HCT116 (cell line): ENCODE results near the gene UBTD1. TPM values are rescaled to one million over a fixed set of nuclear protein-coding genes. Genes with fewer than 3 reads are reported as not detected.

Experiments used
- ATAC-seq: fragments of 200-7000 bp; cut with Tn5 transposase; 2 replicates; pipeline ENCODE4 v1.9.1; 2020; ENCODE audit warnings: mild to moderate bottlenecking, moderate library complexity
- BruUV-seq: library from RNA; stranded (reverse); fragments of 400-500 nt; replicated peaks from 2 replicates; lab custom pipeline; 2021; lab: Mats Ljungman, UMichigan
- CTCF ChIA-PET: fragments of 300-600 bp; sonication (Branson Sonifier 250); formaldehyde crosslinking; loops from one replicate; lab custom pipeline; 2021; ENCODE audit warnings: antibody characterized with exemption; lab: Charles Lee
- POLR2A ChIA-PET: fragments of 300-600, 350-600 bp; sonication (Branson Sonifier 250); formaldehyde crosslinking; loops from one replicate; lab custom pipeline; 2021; ENCODE audit warnings: antibody characterized with exemption; lab: Charles Lee
- RAD21 ChIA-PET, 2 experiments: fragments of 300-600 bp; sonication (Branson Sonifier 250); formaldehyde crosslinking; loops; one replicate each; lab custom pipeline; 2023; ENCODE audit warnings: low total read pairs in 2 of 2; ENCODE audit not compliant: uncharacterized antibody in 2 of 2, unreplicated experiment in 2 of 2, low non-redundant PET in 1 of 2; lab: Charles Lee
- DNase-seq: peaks from one replicate; pipeline ENCODE4 v3.0.0-alpha.2; 2010; ENCODE audit warnings: low read depth, low spot score
- H2AFZ ChIP-seq: fragments of 200-600 bp; shearing (Covaris generic), sonication (generic); 2 replicates; pipeline ENCODE4 v1.6.1; 2017; ENCODE audit warnings: low read depth, mixed run types, mixed read lengths, antibody characterized with exemption, low read length; ENCODE audit not compliant: poor library complexity, severe bottlenecking
- H3K27ac ChIP-seq: 2 replicates; pipeline ENCODE4 v1.5.1; 2012; ENCODE audit warnings: low read depth, low read length
- H3K27me3 ChIP-seq: fragments of 200-600 bp; sonication (generic); 2 replicates; pipeline ENCODE4 v1.6.1; 2016; ENCODE audit warnings: mixed run types, low read length, mixed read lengths; ENCODE audit not compliant: insufficient read depth
- H3K36me3 ChIP-seq, 2 experiments: fragments of 200-500 bp in 1 of 2; fragments of 200-600 bp in 1 of 2; sonication (Bioruptor generic) in 1 of 2; sonication (generic) in 1 of 2; 2 replicates each; pipeline versions ENCODE4 v1.5.1 to v1.6.1; 2014 to 2016; ENCODE audit warnings: low read length in 2 of 2, inconsistent platforms in 1 of 2, mixed read lengths in 1 of 2, mixed run types in 1 of 2; ENCODE audit not compliant: insufficient read depth in 2 of 2, control insufficient read depth in 1 of 2
- H3K4me1 ChIP-seq, 2 experiments: fragments of 200-600 bp in 1 of 2; sonication (generic) in 1 of 2; 2 replicates each; pipeline versions ENCODE4 v1.5.1 to v1.6.1; 2012 to 2017; ENCODE audit warnings: low read length in 2 of 2, inconsistent platforms in 1 of 2, mild to moderate bottlenecking in 1 of 2, mixed read lengths in 1 of 2, mixed run types in 1 of 2, moderate library complexity in 1 of 2; ENCODE audit not compliant: insufficient read depth in 2 of 2, control insufficient read depth in 1 of 2
- H3K4me2 ChIP-seq: fragments of 200-600 bp; sonication (generic); 2 replicates; pipeline ENCODE4 v1.6.1; 2017; ENCODE audit warnings: mixed run types, low read length, mixed read lengths
- H3K4me3 ChIP-seq, 2 experiments: fragments of 200-600 bp in 1 of 2; sonication (generic) in 1 of 2; replicated peaks in 1 of 2; 2 replicates each; pipeline ENCODE4 v1.5.1; 2011 to 2016; ENCODE audit warnings: low read length in 2 of 2, control low read depth in 1 of 2, low read depth in 1 of 2, mild to moderate bottlenecking in 1 of 2, mixed read lengths in 1 of 2, mixed run types in 1 of 2
- H3K79me2 ChIP-seq: fragments of 200-600 bp; sonication (generic); 2 replicates; pipeline ENCODE4 v1.6.1; 2017; ENCODE audit warnings: mild to moderate bottlenecking, mixed run types, low read length, moderate library complexity, mixed read lengths; ENCODE audit not compliant: insufficient read depth
- H3K9ac ChIP-seq: fragments of 200-600 bp; sonication (generic); 2 replicates; pipeline ENCODE4 v1.6.1; 2016; ENCODE audit warnings: low read length, mixed read lengths
- H3K9me2 ChIP-seq: fragments of 200-600 bp; sonication (generic), shearing (Covaris generic); 2 replicates; pipeline ENCODE4 v1.6.1; 2017; ENCODE audit warnings: mixed run types, mild to moderate bottlenecking, moderate library complexity; ENCODE audit not compliant: insufficient read depth
- H3K9me3 ChIP-seq, 2 experiments: fragments of 200-500 bp in 1 of 2; fragments of 200-600 bp in 1 of 2; sonication (Bioruptor generic) in 1 of 2; sonication (generic) in 1 of 2; 2 replicates each; pipeline ENCODE4 v1.6.1; 2014 to 2017; ENCODE audit warnings: low read length in 2 of 2, mixed read lengths in 2 of 2, inconsistent platforms in 1 of 2, low read depth in 1 of 2, mild to moderate bottlenecking in 1 of 2, mixed run types in 1 of 2, moderate library complexity in 1 of 2; ENCODE audit not compliant: control insufficient read depth in 1 of 2, insufficient read depth in 1 of 2
- H4K20me1 ChIP-seq: fragments of 200-600 bp; sonication (generic), shearing (Covaris generic); 2 replicates; pipeline ENCODE4 v1.6.1; 2017; ENCODE audit warnings: mixed run types, mild to moderate bottlenecking, moderate library complexity; ENCODE audit not compliant: insufficient read depth
- CEBPB ChIP-seq: IDR thresholded peaks from 2 replicates; pipeline ENCODE4 v1.6.1; 2012; ENCODE audit warnings: low read depth
- EGR1 ChIP-seq: IDR thresholded peaks from 2 replicates; pipeline ENCODE4 v1.6.1; 2012; ENCODE audit warnings: low read depth
- FOSL1 ChIP-seq: IDR thresholded peaks from 2 replicates; pipeline ENCODE4 v1.6.1; 2012; ENCODE audit warnings: low read depth
- POLR2A ChIP-seq: IDR thresholded peaks from 2 replicates; pipeline ENCODE4 v1.7.0; 2011; ENCODE audit warnings: borderline replicate concordance; ENCODE audit not compliant: insufficient read depth, insufficient read length; ENCODE audit errors: extremely low read depth
- POLR2AphosphoS5 ChIP-seq: IDR thresholded peaks from 2 replicates; pipeline ENCODE4 v1.6.1; 2011; ENCODE audit warnings: mild to moderate bottlenecking, low read depth, low read length, moderate library complexity
- YY1 ChIP-seq: IDR thresholded peaks from 2 replicates; pipeline ENCODE4 v1.6.1; 2011; ENCODE audit warnings: low read length, low read depth, moderate library complexity, mild to moderate bottlenecking; ENCODE audit not compliant: insufficient replicate concordance; ENCODE audit errors: extremely low read depth
- ZBTB33 ChIP-seq: IDR thresholded peaks from 2 replicates; pipeline ENCODE4 v1.6.1; 2011; ENCODE audit warnings: mild to moderate bottlenecking, low read length, moderate library complexity; ENCODE audit not compliant: insufficient replicate concordance; ENCODE audit errors: extremely low read depth
- ZFX ChIP-seq: fragments of 450-650 bp; IDR thresholded peaks from 2 replicates; pipeline ENCODE4 v1.6.1; 2017
- ZNF274 ChIP-seq: fragments of 200-500 bp; sonication (Bioruptor generic); IDR thresholded peaks from 2 replicates; pipeline ENCODE4 v1.6.1; 2014; ENCODE audit warnings: mild to moderate bottlenecking, low read depth, low read length, inconsistent platforms
- intact Hi-C: fragments of 100-400 bp; cut with micrococcal nuclease; formaldehyde crosslinking; loops from 2 replicates; pipeline ENCODE4 v1.10.0; 2022
- total RNA-seq: library from RNA; stranded (reverse); gene quantifications from one replicate; pipeline ENCODE4 v1.2.1, GENCODE V29; 2021; ENCODE audit not compliant: unreplicated experiment

The UBTD1 gene
- total RNA-seq, 1 experiment from 2014 or later = 12.8 TPM

DNA sequence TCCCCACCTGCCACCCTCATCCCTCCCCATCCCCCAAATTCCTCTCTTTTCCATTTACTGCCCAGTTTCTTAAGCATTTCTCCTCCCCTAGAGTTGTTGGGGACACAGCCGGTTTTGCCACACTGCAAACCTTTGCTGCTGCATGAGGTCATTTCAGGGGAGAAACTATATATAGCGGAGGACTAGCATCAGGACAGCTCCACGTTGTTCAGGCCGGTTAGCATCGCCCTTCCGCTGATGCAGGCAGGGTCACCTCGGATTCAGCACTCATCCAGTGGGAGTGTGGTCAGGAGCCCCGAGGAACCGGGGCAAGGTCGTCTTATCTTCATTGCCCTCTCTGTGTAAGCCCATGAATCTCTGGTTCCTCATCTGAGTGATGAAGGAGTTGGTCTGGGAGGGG lies 15.6 kb downstream of the UBTD1 start:
- H3K36me3 ChIP-seq = no peaks in the 10 kb centered on the region
- H3K4me2 ChIP-seq = no peak overlapping the region
- no peak overlapping the region for H3K9ac ChIP-seq
- DNase-seq = no peak
- ChIA-PET POLR2A (no interaction called here), RAD21 (no interaction called here), CTCF (no interaction called here)
- H3K9me2 ChIP-seq = no peaks in the 10 kb centered on the region
- H3K27ac ChIP-seq = no peak overlapping the region
- no peaks in the 10 kb centered on the region for H3K79me2 ChIP-seq
- H3K4me3 ChIP-seq = no peak overlapping the region
- no peak for TF ChIP-seq ZNF274
- no peak for TF ChIP-seq POLR2AphosphoS5
- TF ChIP-seq ZBTB33 = no peak
- TF ChIP-seq POLR2A = no peak
- TF ChIP-seq CEBPB = no peak
- no peak for TF ChIP-seq EGR1
- TF ChIP-seq YY1 = no peak
- no peak for TF ChIP-seq FOSL1
- TF ChIP-seq ZFX = no peak
- no peak for ATAC-seq
- no peaks in the 10 kb centered on the region for H3K27me3 ChIP-seq
- no peak overlapping the region for H2AFZ ChIP-seq
- H3K9me3 ChIP-seq = no peaks in the 10 kb centered on the region
- peaks cover 16 to 20% of the 10 kb centered on the region in 2 experiments for H3K4me1 ChIP-seq
- intact Hi-C loops = no loop called here
- BruUV-seq = no TSS peak
- H4K20me1 ChIP-seq = no peaks in the 10 kb centered on the region
